NCI-H146 (cell line): ENCODE results near the gene RAB43.
"Not testable (repeated sequence)": the region's sequence is repeated elsewhere in the genome, so short reads cannot be mapped to it uniquely, and the experiment has no call there.

Experiments
- DNase-seq: peaks from one replicate; lab custom pipeline; 2025; lab: John Stamatoyannopoulos, UW

RAB43 gene

GRCh38 chr3:129121016-129121791, 400 bp downstream of the RAB43 start:
- DNase-seq = no peak

GRCh38 chr3:129120254-129121004, 1.2 kb downstream of the RAB43 start:
- peak; percentile 31 for DNase-seq

- peak; percentile 19 for DNase-seq
These were observed 2.1 kb downstream of the RAB43 start for GRCh38 chr3:129119365-129120100.

- DNase-seq = no peak
These were observed 2.9 kb downstream of the RAB43 start for GRCh38 chr3:129118745-129119144.

- DNase-seq = no peak
These were observed 4.5 kb downstream of the RAB43 start for GRCh38 chr3:129117134-129117533.

- no peak for DNase-seq
These were observed 5.1 kb downstream of the RAB43 start for GRCh38 chr3:129116482-129116946.

- no peak for DNase-seq
These were observed 7.1 kb downstream of the RAB43 start for GRCh38 chr3:129114455-129114854.

GRCh38 chr3:129112308-129113052, 9.1 kb downstream of the RAB43 start:
- DNase-seq = no peak

GRCh38 chr3:129111076-129111780, 10.4 kb downstream of the RAB43 start:
- not testable (repeated sequence) for DNase-seq

GRCh38 chr3:129107793-129108192, 13.8 kb downstream of the RAB43 start:
- no peak for DNase-seq

- no peak for DNase-seq
These were observed 14.6 kb downstream of the RAB43 start for GRCh38 chr3:129106866-129107565.

- DNase-seq = no peak
These were observed 15.3 kb downstream of the RAB43 start for GRCh38 chr3:129106320-129106719.

GRCh38 chr3:129105862-129106261, 15.7 kb downstream of the RAB43 start:
- no peak for DNase-seq

GRCh38 chr3:129104498-129105079, 17.0 kb downstream of the RAB43 start:
- no peak for DNase-seq

GRCh38 chr3:129104051-129104450, 17.6 kb downstream of the RAB43 start:
- no peak for DNase-seq

- DNase-seq = no peak
These were observed 18.3 kb downstream of the RAB43 start for GRCh38 chr3:129103296-129103695.

- DNase-seq = no peak
These were observed 20.1 kb downstream of the RAB43 start for GRCh38 chr3:129101370-129102138.

- DNase-seq = no peak
These were observed 21.3 kb downstream of the RAB43 start for GRCh38 chr3:129100274-129100673.

GRCh38 chr3:129095285-129095684, 26.3 kb downstream of the RAB43 start:
- DNase-seq = no peak
